Stimulated activated memory B cell treated with anti-CD40 and anti-IgM and Interleukin-4, amounts not matched to agents 10 μg/mL and 1 μg/mL and 100 μg/mL, for 72 hours (primary cell): ENCODE data around the gene ARL15.

ENCODE experiments used
- ATAC-seq: fragments of 150-1000 bp; cut with Tn5 transposase; 2 replicates; pipeline ENCODE4 v1.10.0; 2021
- H3K27ac Mint-ChIP-seq: one replicate; pipeline ENCODE4 v1.8.0; 2022; ENCODE audit warnings: mild to moderate bottlenecking, mixed read lengths
- H3K27me3 Mint-ChIP-seq: one replicate; pipeline ENCODE4 v1.8.0; 2022; ENCODE audit warnings: mixed read lengths
- H3K36me3 Mint-ChIP-seq: one replicate; pipeline ENCODE4 v1.8.0; 2022; ENCODE audit warnings: mixed read lengths
- H3K4me1 Mint-ChIP-seq: one replicate; pipeline ENCODE4 v1.8.0; 2022; ENCODE audit warnings: mixed read lengths
- H3K4me3 Mint-ChIP-seq: one replicate; pipeline ENCODE4 v1.8.0; 2022; ENCODE audit warnings: mild to moderate bottlenecking, moderate library complexity, mixed read lengths
- H3K9me3 Mint-ChIP-seq: one replicate; pipeline ENCODE4 v1.8.0; 2022; ENCODE audit warnings: mixed read lengths

Gene ARL15

GRCh38 chr5:54108136-54108535, 202.2 kb downstream of the ARL15 start:
- Mint-ChIP-seq H3K9me3 (no peaks in the 10 kb centered on the region), H3K4me1 (no peaks in the 10 kb centered on the region), H3K36me3 (peaks cover 28% of the 10 kb centered on the region), H3K27ac (no peak overlapping the region), H3K27me3 (no peaks in the 10 kb centered on the region), H3K4me3 (no peak overlapping the region)
- no peak for ATAC-seq

GRCh38 chr5:54103871-54104270, 206.5 kb downstream of the ARL15 start:
- Mint-ChIP-seq H3K4me1 (no peaks in the 10 kb centered on the region), H3K27me3 (no peaks in the 10 kb centered on the region), H3K4me3 (no peak overlapping the region), H3K36me3 (peaks cover 20% of the 10 kb centered on the region), H3K9me3 (no peaks in the 10 kb centered on the region), H3K27ac (no peak overlapping the region)
- ATAC-seq: no peak

GRCh38 chr5:54098267-54098666, 212.1 kb downstream of the ARL15 start:
- H3K4me1 Mint-ChIP-seq: peaks cover 16% of the 10 kb centered on the region
- no peak overlapping the region for H3K27ac Mint-ChIP-seq
- no peaks in the 10 kb centered on the region for H3K27me3 Mint-ChIP-seq
- ATAC-seq: no peak
- H3K36me3 Mint-ChIP-seq: no peaks in the 10 kb centered on the region
- H3K4me3 Mint-ChIP-seq: no peak overlapping the region
- no peaks in the 10 kb centered on the region for H3K9me3 Mint-ChIP-seq

GRCh38 chr5:54095969-54096368, 214.4 kb downstream of the ARL15 start:
- Mint-ChIP-seq H3K9me3 (no peaks in the 10 kb centered on the region), H3K4me1 (peaks cover 16% of the 10 kb centered on the region), H3K4me3 (no peak overlapping the region), H3K27me3 (no peaks in the 10 kb centered on the region), H3K27ac (no peak overlapping the region), H3K36me3 (no peaks in the 10 kb centered on the region)
- no peak for ATAC-seq

GRCh38 chr5:54094706-54095105, 215.7 kb downstream of the ARL15 start:
- no peak overlapping the region for H3K4me3 Mint-ChIP-seq
- no peak overlapping the region for H3K27ac Mint-ChIP-seq
- ATAC-seq: no peak
- H3K4me1 Mint-ChIP-seq: peaks cover 16% of the 10 kb centered on the region
- no peaks in the 10 kb centered on the region for H3K27me3 Mint-ChIP-seq
- H3K36me3 Mint-ChIP-seq: peaks cover 8% of the 10 kb centered on the region
- no peaks in the 10 kb centered on the region for H3K9me3 Mint-ChIP-seq

- Mint-ChIP-seq H3K27me3 (no peaks in the 10 kb centered on the region), H3K4me1 (peaks cover 16% of the 10 kb centered on the region), H3K9me3 (no peaks in the 10 kb centered on the region), H3K4me3 (no peak overlapping the region), H3K36me3 (peaks cover 8% of the 10 kb centered on the region), H3K27ac (no peak overlapping the region)
- ATAC-seq: peak; percentile 86
These were observed 216.5 kb downstream of the ARL15 start for GRCh38 chr5:54093861-54094260.

- H3K4me1 Mint-ChIP-seq: peaks cover 16% of the 10 kb centered on the region
- no peak overlapping the region for H3K4me3 Mint-ChIP-seq
- H3K27me3 Mint-ChIP-seq: no peaks in the 10 kb centered on the region
- no peak overlapping the region for H3K27ac Mint-ChIP-seq
- ATAC-seq: no peak
- peaks cover 10% of the 10 kb centered on the region for H3K36me3 Mint-ChIP-seq
- H3K9me3 Mint-ChIP-seq: no peaks in the 10 kb centered on the region
These were observed 217.3 kb downstream of the ARL15 start for GRCh38 chr5:54093081-54093492.

- Mint-ChIP-seq H3K4me3 (no peak overlapping the region), H3K9me3 (no peaks in the 10 kb centered on the region), H3K36me3 (peaks cover 14% of the 10 kb centered on the region), H3K4me1 (peaks cover 16% of the 10 kb centered on the region), H3K27ac (no peak overlapping the region), H3K27me3 (no peaks in the 10 kb centered on the region)
- no peak for ATAC-seq
These were observed 218.9 kb downstream of the ARL15 start for GRCh38 chr5:54091307-54092130.

- no peaks in the 10 kb centered on the region for H3K9me3 Mint-ChIP-seq
- H3K27ac Mint-ChIP-seq: no peak overlapping the region
- peaks cover 10% of the 10 kb centered on the region for H3K4me1 Mint-ChIP-seq
- H3K4me3 Mint-ChIP-seq: no peak overlapping the region
- H3K36me3 Mint-ChIP-seq: peaks cover 14% of the 10 kb centered on the region
- H3K27me3 Mint-ChIP-seq: no peaks in the 10 kb centered on the region
- ATAC-seq: no peak
These were observed 219.8 kb downstream of the ARL15 start for GRCh38 chr5:54090495-54091120.

GRCh38 chr5:54088081-54088480, 222.3 kb downstream of the ARL15 start:
- Mint-ChIP-seq H3K4me3 (no peak overlapping the region), H3K36me3 (peaks cover 26% of the 10 kb centered on the region), H3K4me1 (no peaks in the 10 kb centered on the region), H3K27me3 (no peaks in the 10 kb centered on the region), H3K27ac (no peak overlapping the region), H3K9me3 (peaks cover under 1% of the 10 kb centered on the region)
- no peak for ATAC-seq

- no peak overlapping the region for H3K27ac Mint-ChIP-seq
- peaks cover 32% of the 10 kb centered on the region for H3K36me3 Mint-ChIP-seq
- no peak overlapping the region for H3K4me3 Mint-ChIP-seq
- no peaks in the 10 kb centered on the region for H3K4me1 Mint-ChIP-seq
- H3K9me3 Mint-ChIP-seq: peaks cover 4% of the 10 kb centered on the region
- no peaks in the 10 kb centered on the region for H3K27me3 Mint-ChIP-seq
- no peak for ATAC-seq
These were observed 222.9 kb downstream of the ARL15 start for GRCh38 chr5:54087436-54087835.

- Mint-ChIP-seq H3K36me3 (peaks cover 44% of the 10 kb centered on the region), H3K4me1 (peaks cover 6% of the 10 kb centered on the region), H3K27ac (no peak overlapping the region), H3K9me3 (peaks cover 11% of the 10 kb centered on the region), H3K4me3 (no peak overlapping the region), H3K27me3 (no peaks in the 10 kb centered on the region)
- no peak for ATAC-seq
These were observed 224.2 kb downstream of the ARL15 start for GRCh38 chr5:54086191-54086590.

GRCh38 chr5:54084696-54085095, 225.7 kb downstream of the ARL15 start:
- H3K27ac Mint-ChIP-seq: no peak overlapping the region
- H3K27me3 Mint-ChIP-seq: no peaks in the 10 kb centered on the region
- peaks cover 37% of the 10 kb centered on the region for H3K36me3 Mint-ChIP-seq
- H3K4me3 Mint-ChIP-seq: no peak overlapping the region
- no peak for ATAC-seq
- peaks cover 11% of the 10 kb centered on the region for H3K9me3 Mint-ChIP-seq
- peaks cover 7% of the 10 kb centered on the region for H3K4me1 Mint-ChIP-seq

GRCh38 chr5:54083851-54084250, 226.5 kb downstream of the ARL15 start:
- peaks cover 7% of the 10 kb centered on the region for H3K4me1 Mint-ChIP-seq
- no peaks in the 10 kb centered on the region for H3K27me3 Mint-ChIP-seq
- H3K4me3 Mint-ChIP-seq: no peak overlapping the region
- H3K9me3 Mint-ChIP-seq: peaks cover 11% of the 10 kb centered on the region
- ATAC-seq: no peak
- no peak overlapping the region for H3K27ac Mint-ChIP-seq
- peaks cover 37% of the 10 kb centered on the region for H3K36me3 Mint-ChIP-seq

- H3K9me3 Mint-ChIP-seq: peaks cover 11% of the 10 kb centered on the region
- no peak overlapping the region for H3K27ac Mint-ChIP-seq
- H3K36me3 Mint-ChIP-seq: peaks cover 37% of the 10 kb centered on the region
- no peak overlapping the region for H3K4me3 Mint-ChIP-seq
- no peak for ATAC-seq
- no peaks in the 10 kb centered on the region for H3K27me3 Mint-ChIP-seq
- peaks cover 7% of the 10 kb centered on the region for H3K4me1 Mint-ChIP-seq
These were observed 227.1 kb downstream of the ARL15 start for GRCh38 chr5:54083245-54083644.

- peaks cover 11% of the 10 kb centered on the region for H3K9me3 Mint-ChIP-seq
- H3K36me3 Mint-ChIP-seq: peaks cover 38% of the 10 kb centered on the region
- H3K27ac Mint-ChIP-seq: no peak overlapping the region
- H3K4me3 Mint-ChIP-seq: no peak overlapping the region
- no peak for ATAC-seq
- no peaks in the 10 kb centered on the region for H3K27me3 Mint-ChIP-seq
- peaks cover 7% of the 10 kb centered on the region for H3K4me1 Mint-ChIP-seq
These were observed 229.0 kb downstream of the ARL15 start for GRCh38 chr5:54081415-54081814.
